GM15510 (cell line): Measurements from ENCODE around the gene CYP11A1.

Experiments
- POLR2A ChIP-seq: IDR thresholded peaks from 3 replicates; pipeline ENCODE4 v1.6.1; 2011; ENCODE audit warnings: borderline replicate concordance; ENCODE audit not compliant: insufficient read length; ENCODE audit errors: extremely low read depth

Gene CYP11A1

DNA sequence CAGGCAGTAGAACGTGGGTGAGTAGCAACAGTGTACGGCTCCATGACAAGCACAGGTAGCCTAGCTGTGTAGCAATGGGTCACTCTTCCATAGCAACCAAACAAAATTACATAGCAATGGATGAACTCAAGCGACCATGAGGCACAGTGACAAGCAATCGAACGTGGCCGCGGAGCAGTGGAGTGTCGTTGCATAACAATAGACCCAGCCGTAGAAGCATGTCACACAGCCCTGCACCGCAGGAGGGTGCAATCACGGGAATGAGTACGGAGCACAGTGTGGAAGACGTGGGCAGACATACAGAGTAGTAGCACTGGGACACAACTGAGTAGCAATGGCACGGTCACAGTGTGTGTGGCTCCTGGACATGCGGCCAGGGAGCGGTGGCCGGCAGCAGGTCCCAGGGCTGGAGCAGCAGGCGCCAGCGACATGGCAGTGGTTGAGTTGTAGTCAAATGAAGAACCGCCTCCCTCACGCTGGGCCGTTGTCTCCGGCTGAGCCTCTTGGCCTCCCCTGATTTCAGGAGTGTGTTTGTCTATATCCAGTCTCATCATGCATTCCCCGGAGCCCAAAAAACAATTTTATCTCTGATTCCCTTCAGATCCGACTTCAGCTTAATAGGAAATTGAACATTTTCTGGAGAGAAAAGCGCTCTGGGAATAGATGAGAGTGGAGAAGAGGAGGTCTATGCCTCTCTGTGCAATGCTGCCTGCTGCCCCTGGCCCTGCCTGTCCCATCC, 67.2 kb downstream of the CYP11A1 start:
- no peak for TF ChIP-seq POLR2A

- TF ChIP-seq POLR2A, result no peak
Measured at GRCh38 chr15:74297887-74298286, 69.6 kb downstream of the CYP11A1 start.

DNA sequence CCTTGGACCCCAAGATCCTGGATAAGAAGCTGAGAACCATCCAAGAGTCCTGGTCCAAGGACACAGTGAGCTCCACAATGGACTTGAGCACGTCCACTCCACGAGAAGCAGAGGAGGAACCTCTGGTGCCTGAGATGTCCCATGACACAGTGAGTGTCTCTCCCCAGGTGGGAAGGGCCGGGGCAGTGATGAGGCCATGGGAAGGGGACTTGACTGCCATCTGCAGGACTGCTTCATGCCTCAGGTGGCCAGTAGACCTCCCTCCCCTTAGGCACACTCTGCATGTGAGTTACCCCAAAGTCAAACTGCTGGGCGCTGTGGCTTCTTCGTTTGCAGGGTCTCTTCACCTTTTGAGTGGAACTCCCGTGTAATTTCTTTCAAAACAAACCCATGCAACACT, 71.6 kb downstream of the CYP11A1 start:
- TF ChIP-seq POLR2A, result no peak

- no peak for TF ChIP-seq POLR2A
Measured at GRCh38 chr15:74294010-74294409, 73.4 kb downstream of the CYP11A1 start.

DNA sequence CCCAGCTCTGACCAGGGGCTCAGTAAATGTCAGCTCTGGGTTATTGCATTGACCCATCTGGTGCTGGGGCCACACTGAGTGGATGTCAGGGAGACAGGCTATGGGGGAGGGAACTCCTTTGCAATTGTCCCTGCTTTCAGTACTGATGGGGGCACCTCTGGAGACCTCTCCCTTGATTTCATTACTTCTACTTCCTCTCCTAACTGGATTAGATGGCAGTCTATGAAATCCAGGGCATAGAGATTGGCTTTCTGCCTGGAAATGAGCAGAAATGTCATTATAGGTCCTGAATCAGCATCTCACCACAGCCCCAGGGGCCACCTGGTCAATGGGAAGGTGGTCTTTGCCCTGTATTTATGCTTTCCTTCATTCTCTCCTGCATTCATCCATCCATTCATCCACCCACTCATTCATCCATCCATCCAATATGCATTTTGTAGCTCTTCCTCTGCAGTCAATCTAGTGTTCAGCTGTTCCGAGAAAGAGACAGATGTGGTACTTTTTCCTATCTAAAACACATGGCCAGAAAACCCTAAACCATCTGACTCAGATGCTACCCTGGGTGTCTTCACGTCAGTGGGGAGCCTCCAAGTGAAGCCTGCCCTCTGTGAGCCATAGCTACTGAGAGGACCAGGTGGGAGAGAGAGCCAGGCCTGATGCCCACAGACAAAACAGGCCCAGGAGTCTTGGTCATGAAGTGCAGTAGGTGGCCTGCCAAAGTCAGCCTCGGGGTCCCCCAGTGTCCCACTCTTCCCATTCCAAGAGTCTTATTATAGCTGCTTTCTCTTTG, 74.2 kb downstream of the CYP11A1 start:
- TF ChIP-seq POLR2A, result no peak

DNA sequence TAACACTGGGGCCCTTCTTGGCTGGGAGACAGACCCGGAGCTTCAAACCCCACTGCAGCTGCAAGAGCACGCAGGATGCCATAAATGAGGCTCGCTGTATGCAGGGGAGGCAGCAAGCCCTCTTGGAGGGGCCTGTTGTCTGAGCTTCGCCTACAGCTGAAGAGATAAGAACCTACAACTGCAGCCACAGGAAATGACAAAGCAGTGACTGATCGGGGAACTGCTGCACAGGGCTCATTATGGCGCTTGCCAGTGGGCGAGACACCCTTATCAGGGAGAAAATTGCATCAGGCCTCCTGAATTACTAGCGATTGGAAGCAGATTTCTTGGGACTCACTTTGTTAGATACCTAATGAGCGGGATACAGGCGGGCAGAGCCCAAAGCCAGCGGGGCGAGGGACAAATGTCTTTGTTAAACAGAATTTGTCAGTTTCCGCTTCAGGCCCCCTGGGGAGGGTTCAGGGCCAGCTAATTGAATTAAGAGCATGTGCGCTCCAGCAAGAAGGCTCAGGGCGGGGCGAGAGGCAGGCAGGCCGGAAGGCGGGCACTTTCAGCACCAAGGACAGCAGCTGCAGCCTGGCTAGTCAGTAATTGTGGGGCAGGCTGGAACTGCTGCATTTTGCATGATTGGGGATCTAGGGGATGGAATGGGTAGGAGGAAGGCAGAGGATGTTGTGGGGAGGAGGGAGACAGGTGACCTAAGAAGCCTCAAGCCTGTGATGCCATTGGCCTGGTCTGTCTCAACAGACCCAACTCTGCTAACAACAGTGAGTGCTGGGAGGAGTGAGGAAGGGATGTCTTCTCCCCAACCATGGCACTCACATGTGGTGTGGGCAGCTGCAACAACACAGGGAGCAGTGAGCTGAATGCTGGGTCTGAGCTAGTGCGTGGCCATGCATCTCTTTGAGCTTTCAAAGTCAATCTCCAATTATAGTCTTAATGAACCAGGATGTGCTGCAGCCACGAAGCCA, 76.1 kb downstream of the CYP11A1 start:
- TF ChIP-seq POLR2A, result no peak

DNA sequence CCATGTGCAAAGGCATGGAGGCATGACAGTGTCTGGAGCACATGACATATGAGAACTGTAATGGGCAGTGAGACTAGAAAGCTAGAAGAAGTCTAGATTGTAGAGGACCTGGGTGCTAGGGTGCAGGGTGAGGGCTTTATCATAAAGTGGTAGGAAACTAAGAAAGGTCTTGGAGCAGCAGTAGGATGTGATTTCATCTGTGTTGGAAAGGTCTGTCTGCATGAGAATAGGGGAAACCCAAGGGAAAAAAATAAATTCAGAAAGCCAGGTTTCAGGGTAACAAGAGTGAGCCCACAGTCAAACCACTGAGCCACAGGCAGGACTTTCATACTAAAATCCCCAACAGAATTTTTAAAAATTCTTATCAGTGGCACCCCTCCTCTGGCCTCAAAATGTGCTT, 76.8 kb downstream of the CYP11A1 start:
- TF ChIP-seq POLR2A, result no peak

DNA sequence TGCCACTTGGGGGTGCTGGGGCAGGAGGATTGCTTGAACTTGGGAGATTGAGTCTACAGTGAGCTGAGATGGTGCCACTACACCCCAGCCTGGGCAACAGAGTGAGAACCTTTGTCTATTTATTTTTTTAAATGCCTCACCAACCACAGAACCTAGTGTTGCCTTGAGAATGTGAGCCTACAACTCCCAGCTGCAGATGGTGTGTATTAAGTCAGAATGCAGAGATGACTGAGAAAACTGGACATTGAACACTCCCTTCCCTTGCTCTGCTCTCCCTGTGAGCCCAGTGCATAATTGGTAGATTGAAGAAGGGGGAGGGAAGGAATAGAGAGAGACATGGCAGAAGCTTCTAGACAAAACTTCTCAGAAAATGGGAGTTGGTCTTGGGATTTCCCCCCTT, 77.8 kb downstream of the CYP11A1 start:
- TF ChIP-seq POLR2A, result no peak
